T-helper 1 cell treated with Interleukin-12 subunit alpha and Interleukin-12 subunit beta and Interleukin-4 antibody, amounts not matched to agents 30 μg/mL and 1 μg/mL, for 36 hours (primary cell): Measurements from ENCODE around the gene CFAP69.

Source experiments
- H3K27ac Mint-ChIP-seq: one replicate; pipeline ENCODE4 v1.8.0; 2021; ENCODE audit warnings: mild to moderate bottlenecking, mixed read lengths
- H3K27me3 Mint-ChIP-seq: one replicate; pipeline ENCODE4 v1.8.0; 2021; ENCODE audit warnings: low read depth, mixed read lengths
- H3K36me3 Mint-ChIP-seq: one replicate; pipeline ENCODE4 v1.8.0; 2021; ENCODE audit warnings: low read depth, mixed read lengths
- H3K4me1 Mint-ChIP-seq: one replicate; pipeline ENCODE4 v1.8.0; 2021; ENCODE audit warnings: low read depth, mixed read lengths
- H3K4me3 Mint-ChIP-seq: one replicate; pipeline ENCODE4 v1.8.0; 2021; ENCODE audit warnings: mild to moderate bottlenecking, moderate library complexity, mixed read lengths
- H3K9me3 Mint-ChIP-seq: one replicate; pipeline ENCODE4 v1.8.0; 2021; ENCODE audit warnings: mixed read lengths

The CFAP69 gene

GRCh38 chr7:90224195-90224594 is 20.8 kb upstream of the CFAP69 start:
- Mint-ChIP-seq H3K27me3 (peaks cover 35% of the 10 kb centered on the region), H3K4me3 (no peak overlapping the region), H3K36me3 (no peaks in the 10 kb centered on the region), H3K9me3 (no peaks in the 10 kb centered on the region), H3K27ac (no peak overlapping the region), H3K4me1 (no peaks in the 10 kb centered on the region)

- no peaks in the 10 kb centered on the region for H3K36me3 Mint-ChIP-seq
- no peaks in the 10 kb centered on the region for H3K9me3 Mint-ChIP-seq
- no peak overlapping the region for H3K27ac Mint-ChIP-seq
- H3K4me1 Mint-ChIP-seq: no peaks in the 10 kb centered on the region
- no peak overlapping the region for H3K4me3 Mint-ChIP-seq
- peaks cover 30% of the 10 kb centered on the region for H3K27me3 Mint-ChIP-seq
Measured at GRCh38 chr7:90225181-90225580, 19.8 kb upstream of the CFAP69 start.

GRCh38 chr7:90225601-90226000 is 19.4 kb upstream of the CFAP69 start:
- Mint-ChIP-seq H3K4me3 (no peak overlapping the region), H3K4me1 (no peaks in the 10 kb centered on the region), H3K36me3 (no peaks in the 10 kb centered on the region), H3K9me3 (no peaks in the 10 kb centered on the region), H3K27me3 (peaks cover 26% of the 10 kb centered on the region), H3K27ac (no peak overlapping the region)

GRCh38 chr7:90227259-90227658 is 17.7 kb upstream of the CFAP69 start:
- H3K27ac Mint-ChIP-seq: no peak overlapping the region
- H3K27me3 Mint-ChIP-seq: peaks cover 21% of the 10 kb centered on the region
- H3K36me3 Mint-ChIP-seq: no peaks in the 10 kb centered on the region
- no peaks in the 10 kb centered on the region for H3K4me1 Mint-ChIP-seq
- no peak overlapping the region for H3K4me3 Mint-ChIP-seq
- H3K9me3 Mint-ChIP-seq: no peaks in the 10 kb centered on the region

GRCh38 chr7:90229682-90230081 is 15.3 kb upstream of the CFAP69 start:
- H3K36me3 Mint-ChIP-seq: no peaks in the 10 kb centered on the region
- no peaks in the 10 kb centered on the region for H3K9me3 Mint-ChIP-seq
- H3K4me1 Mint-ChIP-seq: no peaks in the 10 kb centered on the region
- peaks cover 20% of the 10 kb centered on the region for H3K27me3 Mint-ChIP-seq
- no peak overlapping the region for H3K4me3 Mint-ChIP-seq
- no peak overlapping the region for H3K27ac Mint-ChIP-seq

- Mint-ChIP-seq H3K9me3 (no peaks in the 10 kb centered on the region), H3K4me1 (no peaks in the 10 kb centered on the region), H3K27ac (no peak overlapping the region), H3K4me3 (no peak overlapping the region), H3K27me3 (peaks cover 20% of the 10 kb centered on the region), H3K36me3 (no peaks in the 10 kb centered on the region)
Measured at GRCh38 chr7:90230834-90231233, 14.1 kb upstream of the CFAP69 start.

GRCh38 chr7:90231304-90231703 is 13.7 kb upstream of the CFAP69 start:
- Mint-ChIP-seq H3K4me3 (no peak overlapping the region), H3K9me3 (no peaks in the 10 kb centered on the region), H3K36me3 (no peaks in the 10 kb centered on the region), H3K27me3 (peaks cover 20% of the 10 kb centered on the region), H3K4me1 (no peaks in the 10 kb centered on the region), H3K27ac (no peak overlapping the region)

GRCh38 chr7:90232430-90232829 is 12.5 kb upstream of the CFAP69 start:
- H3K4me1 Mint-ChIP-seq: no peaks in the 10 kb centered on the region
- H3K27ac Mint-ChIP-seq: no peak overlapping the region

GRCh38 chr7:90233569-90233968 is 11.4 kb upstream of the CFAP69 start:
- Mint-ChIP-seq H3K27me3 (peaks cover 19% of the 10 kb centered on the region), H3K36me3 (no peaks in the 10 kb centered on the region), H3K9me3 (no peaks in the 10 kb centered on the region), H3K4me3 (no peak overlapping the region), H3K4me1 (no peaks in the 10 kb centered on the region), H3K27ac (no peak overlapping the region)

More at GRCh38 chr7:90232430-90232829, 12.5 kb upstream of the CFAP69 start:
- Mint-ChIP-seq H3K27me3 (peaks cover 23% of the 10 kb centered on the region), H3K9me3 (no peaks in the 10 kb centered on the region), H3K36me3 (no peaks in the 10 kb centered on the region), H3K4me3 (no peak overlapping the region)

- H3K27me3 Mint-ChIP-seq: peaks cover 21% of the 10 kb centered on the region
- H3K9me3 Mint-ChIP-seq: no peaks in the 10 kb centered on the region
- no peak overlapping the region for H3K27ac Mint-ChIP-seq
- no peaks in the 10 kb centered on the region for H3K36me3 Mint-ChIP-seq
- H3K4me3 Mint-ChIP-seq: no peak overlapping the region
- peaks cover 2% of the 10 kb centered on the region for H3K4me1 Mint-ChIP-seq
Measured at GRCh38 chr7:90236721-90237289, 8.2 kb upstream of the CFAP69 start.

- H3K27me3 Mint-ChIP-seq: peaks cover 29% of the 10 kb centered on the region
- H3K9me3 Mint-ChIP-seq: no peaks in the 10 kb centered on the region
- no peak overlapping the region for H3K27ac Mint-ChIP-seq
- H3K4me3 Mint-ChIP-seq: no peak overlapping the region
- H3K4me1 Mint-ChIP-seq: peaks cover 2% of the 10 kb centered on the region
- H3K36me3 Mint-ChIP-seq: no peaks in the 10 kb centered on the region
Measured at GRCh38 chr7:90238022-90238421, 7.0 kb upstream of the CFAP69 start.

GRCh38 chr7:90238583-90238982 is 6.4 kb upstream of the CFAP69 start:
- Mint-ChIP-seq H3K36me3 (no peaks in the 10 kb centered on the region), H3K4me1 (peaks cover 2% of the 10 kb centered on the region), H3K9me3 (no peaks in the 10 kb centered on the region), H3K27me3 (peaks cover 33% of the 10 kb centered on the region), H3K4me3 (no peak overlapping the region), H3K27ac (no peak overlapping the region)

GRCh38 chr7:90239050-90239449 is 5.9 kb upstream of the CFAP69 start:
- peaks cover 37% of the 10 kb centered on the region for H3K27me3 Mint-ChIP-seq

GRCh38 chr7:90239625-90240228 is 5.2 kb upstream of the CFAP69 start:
- no peaks in the 10 kb centered on the region for H3K36me3 Mint-ChIP-seq
- peaks cover 8% of the 10 kb centered on the region for H3K4me1 Mint-ChIP-seq
- H3K9me3 Mint-ChIP-seq: no peaks in the 10 kb centered on the region
- H3K27me3 Mint-ChIP-seq: peaks cover 42% of the 10 kb centered on the region
- H3K27ac Mint-ChIP-seq: no peak overlapping the region
- no peak overlapping the region for H3K4me3 Mint-ChIP-seq

More at GRCh38 chr7:90239050-90239449, 5.9 kb upstream of the CFAP69 start:
- no peaks in the 10 kb centered on the region for H3K36me3 Mint-ChIP-seq
- no peak overlapping the region for H3K27ac Mint-ChIP-seq
- H3K9me3 Mint-ChIP-seq: no peaks in the 10 kb centered on the region
- H3K4me3 Mint-ChIP-seq: no peak overlapping the region
- H3K4me1 Mint-ChIP-seq: peaks cover 6% of the 10 kb centered on the region

GRCh38 chr7:90242369-90243168 is 2.4 kb upstream of the CFAP69 start:
- Mint-ChIP-seq H3K36me3 (no peaks in the 10 kb centered on the region), H3K27ac (no peak overlapping the region), H3K9me3 (no peaks in the 10 kb centered on the region), H3K27me3 (peaks cover 55% of the 10 kb centered on the region), H3K4me1 (peaks cover 15% of the 10 kb centered on the region), H3K4me3 (no peak overlapping the region)
